GM13976 (cell line): Measurements from ENCODE around the gene KCP.

ENCODE experiments used
- DNase-seq: peaks from one replicate; pipeline ENCODE4 v3.0.0; 2012; ENCODE audit warnings: low spot score
- CTCF ChIP-seq: IDR thresholded peaks from 2 replicates; pipeline ENCODE4 v1.5.1; 2012; ENCODE audit warnings: borderline replicate concordance, mild to moderate bottlenecking; ENCODE audit not compliant: insufficient read depth; ENCODE audit errors: extremely low read depth, missing control alignments, control extremely low read depth
- in situ Hi-C: fragments of 300-500 bp; cut with MboI; formaldehyde crosslinking; loops from one replicate; pipeline ENCODE4 v1.12.0; 2022; ENCODE audit warnings: low sequenced_read_pairs, mixed read lengths, inconsistent platforms; ENCODE audit not compliant: unreplicated experiment

The KCP gene

GRCh38 chr7:128877756-128878120 lies 32.8 kb downstream of the KCP start:
- no peak for TF ChIP-seq CTCF
- DNase-seq: no peak
- in situ Hi-C loops: no loop called here

- DNase-seq: no peak
- TF ChIP-seq CTCF: no peak
- in situ Hi-C loops: no loop called here
Measured at GRCh38 chr7:128876978-128877755, 33.3 kb downstream of the KCP start.

GRCh38 chr7:128876586-128876977 lies 33.9 kb downstream of the KCP start:
- in situ Hi-C loops: no loop called here
- TF ChIP-seq CTCF: no peak
- no peak for DNase-seq

GRCh38 chr7:128876127-128876526 lies 34.4 kb downstream of the KCP start:
- no peak for DNase-seq
- in situ Hi-C loops: no loop called here
- no peak for TF ChIP-seq CTCF

GRCh38 chr7:128875523-128875948 lies 35.0 kb downstream of the KCP start:
- no peak for TF ChIP-seq CTCF
- DNase-seq: no peak
- in situ Hi-C loops: no loop called here

- in situ Hi-C loops: no loop called here
- no peak for DNase-seq
- no peak for TF ChIP-seq CTCF
Measured at GRCh38 chr7:128874140-128875031, 36.1 kb downstream of the KCP start.
